Gastrocnemius medialis (tissue), 4 donors: Measurements from ENCODE around the gene SFMBT2.

ENCODE experiments used
- CTCF ChIP-seq, 5 experiments: fragments of 450-650 bp in 3 of 5; fragments of 200-600 bp in 2 of 5; sonication (generic) in 2 of 5; IDR thresholded peaks in 4 of 5; conservative IDR thresholded peaks in 1 of 5; 1 replicate in 4 of 5; 2 replicates in 1 of 5; pipeline ENCODE4 v1.5.1; 2016 to 2019; ENCODE audit warnings: antibody characterized with exemption in 5 of 5, mild to moderate bottlenecking in 3 of 5, moderate library complexity in 3 of 5
- POLR2A ChIP-seq, 2 donors: fragments of 450-650 bp; IDR thresholded peaks; one replicate each; pipeline ENCODE4 v1.6.1; 2017; ENCODE audit warnings: antibody characterized with exemption in 2 of 2, mild to moderate bottlenecking in 2 of 2, moderate library complexity in 2 of 2

DNA sequence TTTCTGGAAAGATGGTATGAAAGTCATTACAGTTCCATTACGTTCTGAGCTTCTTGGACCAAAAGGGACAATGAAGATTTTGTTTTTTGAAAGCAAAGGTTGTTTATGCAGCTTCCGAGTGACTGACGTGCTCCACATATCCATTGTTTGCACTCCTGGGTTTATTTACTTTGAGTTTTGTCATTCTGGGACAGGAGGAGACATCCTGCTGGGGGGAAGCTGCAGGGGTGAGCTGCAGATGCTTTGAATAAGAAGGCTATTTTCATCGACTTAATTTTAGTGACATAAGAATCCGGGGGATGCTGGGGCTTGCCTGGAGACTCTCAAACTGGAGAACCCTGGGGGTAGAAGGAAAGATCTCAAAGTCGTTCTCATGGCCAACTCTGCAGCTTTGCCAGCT is 12.7 kb upstream of the SFMBT2 start:
- TF ChIP-seq CTCF (IDR thresholded peaks at IDR 0.05 in 4 of 5, conservative IDR thresholded peaks at IDR 0.05 in 1 of 5) (no peak), POLR2A (IDR thresholded peaks at IDR 0.05) (no peak)
